OCI-LY7 (cell line): Measurements from ENCODE around the gene YARS1. TPM values are rescaled to one million over a fixed set of nuclear protein-coding genes. Genes with fewer than 3 reads are reported as not detected.
A peak's percentile ranks its signal among the peaks of the same experiment; 100 is the strongest.

Experiments
- BruUV-seq: library from RNA; stranded (reverse); fragments of 400-500 nt; replicated peaks from 2 replicates; lab custom pipeline; 2021; lab: Mats Ljungman, UMichigan
- CTCF ChIA-PET: fragments of 300-600 bp; sonication (Branson Sonifier 250); formaldehyde crosslinking; loops from one replicate; lab custom pipeline; 2022; ENCODE audit warnings: antibody characterized with exemption; ENCODE audit not compliant: unreplicated experiment; lab: Charles Lee
- POLR2A ChIA-PET: fragments of 300-600 bp; sonication (Branson Sonifier 250); formaldehyde crosslinking; loops from one replicate; lab custom pipeline; 2022; ENCODE audit warnings: antibody characterized with exemption; lab: Charles Lee
- DNase-seq: peaks from one replicate; pipeline ENCODE4 v3.0.0-alpha.2; 2015; ENCODE audit warnings: low spot score
- H2AFZ ChIP-seq: fragments of 200-600 bp; sonication (generic), shearing (Covaris generic); 2 replicates; pipeline ENCODE4 v1.6.1; 2014; ENCODE audit warnings: mild to moderate bottlenecking, antibody characterized with exemption, low read length, moderate library complexity
- H3K27ac ChIP-seq: fragments of 200-600 bp; sonication (generic); 2 replicates; pipeline ENCODE4 v1.5.1; 2014; ENCODE audit warnings: mixed run types, low read depth, mild to moderate bottlenecking, moderate library complexity, low read length, inconsistent platforms; ENCODE audit not compliant: poor library complexity, severe bottlenecking
- H3K36me3 ChIP-seq: fragments of 200-600 bp; sonication (generic); 2 replicates; pipeline ENCODE4 v1.6.1; 2014; ENCODE audit warnings: mild to moderate bottlenecking, antibody characterized with exemption, low read length, moderate library complexity, mixed read lengths; ENCODE audit not compliant: insufficient read depth
- H3K4me1 ChIP-seq: fragments of 200-600 bp; sonication (generic); 2 replicates; pipeline ENCODE4 v1.5.1; 2014; ENCODE audit warnings: mild to moderate bottlenecking, low read length; ENCODE audit not compliant: insufficient read depth, poor library complexity, severe bottlenecking
- H3K4me2 ChIP-seq: fragments of 200-600 bp; sonication (generic); 2 replicates; pipeline ENCODE4 v1.6.1; 2014; ENCODE audit warnings: mild to moderate bottlenecking, low read length
- H3K4me3 ChIP-seq: fragments of 200-600 bp; sonication (generic); 2 replicates; pipeline ENCODE4 v1.5.1; 2014; ENCODE audit warnings: mild to moderate bottlenecking, low read depth, low read length; ENCODE audit not compliant: poor library complexity, severe bottlenecking
- H3K79me2 ChIP-seq: fragments of 200-600 bp; sonication (generic); 2 replicates; pipeline ENCODE4 v1.6.1; 2016; ENCODE audit warnings: low read depth, mild to moderate bottlenecking, low read length, moderate library complexity, mixed read lengths; ENCODE audit not compliant: insufficient read depth
- H3K9me2 ChIP-seq: fragments of 200-600 bp; sonication (generic); 2 replicates; pipeline ENCODE4 v1.6.1; 2016; ENCODE audit warnings: mild to moderate bottlenecking, low read length, mixed read lengths; ENCODE audit not compliant: insufficient read depth
- H3K9me3 ChIP-seq: fragments of 200-600 bp; sonication (generic); 2 replicates; pipeline ENCODE4 v1.6.1; 2014; ENCODE audit warnings: mild to moderate bottlenecking, mixed run types, low read length, mixed read lengths
- H4K20me1 ChIP-seq: fragments of 200-600 bp; sonication (generic); 2 replicates; pipeline ENCODE4 v1.6.1; 2014; ENCODE audit warnings: mild to moderate bottlenecking, antibody characterized with exemption, low read length, moderate library complexity, mixed read lengths; ENCODE audit not compliant: insufficient read depth
- EZH2phosphoT487 ChIP-seq: fragments of 200-600 bp; sonication (generic); IDR thresholded peaks from 2 replicates; pipeline ENCODE4 v1.6.1; 2018; ENCODE audit warnings: low read depth, borderline replicate concordance, mild to moderate bottlenecking, mixed run types, antibody characterized with exemption, low read length, moderate library complexity, mixed read lengths
- intact Hi-C: fragments of 100-400 bp; cut with micrococcal nuclease; formaldehyde crosslinking; loops from one replicate; pipeline ENCODE4 v1.10.0; 2022; ENCODE audit not compliant: unreplicated experiment
- total RNA-seq, 2 experiments: library from RNA; depleted of rRNA in 1 of 2; stranded (reverse); fragments of >200 nt in 1 of 2; shearing (Covaris generic) in 1 of 2; gene quantifications; 2 replicates each; pipeline ENCODE4 v1.2.3, GENCODE V29; 2014 to 2022
- TF ChIP-seq, protein P1 (sequence below): fragments of 200-600 bp; sonication (generic); conservative IDR thresholded peaks from 2 replicates; pipeline ENCODE4 v1.5.1; 2014; ENCODE audit warnings: mild to moderate bottlenecking, antibody characterized with exemption, low read length, moderate library complexity, mixed read lengths

YARS1 gene
- total RNA-seq, 2 experiments from 2014 or later: 276 to 321 TPM

DNA sequence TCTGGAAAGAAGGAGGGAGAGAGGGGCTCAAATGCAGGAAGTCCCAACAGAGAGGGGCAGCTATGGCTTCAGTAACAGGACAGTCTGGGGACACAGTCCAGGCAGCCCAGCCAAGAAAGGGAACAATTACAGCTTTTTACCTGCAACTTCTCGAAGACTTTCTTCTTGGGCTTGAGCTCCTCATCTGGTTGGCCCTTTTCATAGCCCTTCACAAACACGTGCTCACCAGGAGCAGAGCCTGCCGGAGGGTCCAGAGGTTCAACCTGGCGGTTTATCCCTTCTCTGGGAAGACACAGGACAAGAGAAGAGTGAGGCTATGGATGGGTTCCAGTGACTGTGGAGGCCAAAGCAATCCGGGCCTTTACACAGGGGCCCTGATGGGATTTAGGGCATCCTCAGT, 37.9 kb downstream of the YARS1 start:
- Histone ChIP-seq H3K79me2 (no peaks in the 10 kb centered on the region), H3K4me3 (no peak overlapping the region), H3K4me1 (no peaks in the 10 kb centered on the region), H4K20me1 (no peaks in the 10 kb centered on the region), H3K9me2 (no peaks in the 10 kb centered on the region), H2AFZ (no peak overlapping the region), H3K27ac (no peak overlapping the region), H3K36me3 (peaks cover 95% of the 10 kb centered on the region), H3K9me3 (no peaks in the 10 kb centered on the region), H3K4me2 (no peak overlapping the region)
- intact Hi-C loops: no loop called here
- no TSS peak for BruUV-seq
- ChIA-PET POLR2A (no interaction called here), CTCF (no interaction called here)
- no peak for DNase-seq
- TF ChIP-seq, protein P1, sequence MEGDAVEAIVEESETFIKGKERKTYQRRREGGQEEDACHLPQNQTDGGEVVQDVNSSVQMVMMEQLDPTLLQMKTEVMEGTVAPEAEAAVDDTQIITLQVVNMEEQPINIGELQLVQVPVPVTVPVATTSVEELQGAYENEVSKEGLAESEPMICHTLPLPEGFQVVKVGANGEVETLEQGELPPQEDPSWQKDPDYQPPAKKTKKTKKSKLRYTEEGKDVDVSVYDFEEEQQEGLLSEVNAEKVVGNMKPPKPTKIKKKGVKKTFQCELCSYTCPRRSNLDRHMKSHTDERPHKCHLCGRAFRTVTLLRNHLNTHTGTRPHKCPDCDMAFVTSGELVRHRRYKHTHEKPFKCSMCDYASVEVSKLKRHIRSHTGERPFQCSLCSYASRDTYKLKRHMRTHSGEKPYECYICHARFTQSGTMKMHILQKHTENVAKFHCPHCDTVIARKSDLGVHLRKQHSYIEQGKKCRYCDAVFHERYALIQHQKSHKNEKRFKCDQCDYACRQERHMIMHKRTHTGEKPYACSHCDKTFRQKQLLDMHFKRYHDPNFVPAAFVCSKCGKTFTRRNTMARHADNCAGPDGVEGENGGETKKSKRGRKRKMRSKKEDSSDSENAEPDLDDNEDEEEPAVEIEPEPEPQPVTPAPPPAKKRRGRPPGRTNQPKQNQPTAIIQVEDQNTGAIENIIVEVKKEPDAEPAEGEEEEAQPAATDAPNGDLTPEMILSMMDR: no peak
- no peak for TF ChIP-seq EZH2phosphoT487

DNA sequence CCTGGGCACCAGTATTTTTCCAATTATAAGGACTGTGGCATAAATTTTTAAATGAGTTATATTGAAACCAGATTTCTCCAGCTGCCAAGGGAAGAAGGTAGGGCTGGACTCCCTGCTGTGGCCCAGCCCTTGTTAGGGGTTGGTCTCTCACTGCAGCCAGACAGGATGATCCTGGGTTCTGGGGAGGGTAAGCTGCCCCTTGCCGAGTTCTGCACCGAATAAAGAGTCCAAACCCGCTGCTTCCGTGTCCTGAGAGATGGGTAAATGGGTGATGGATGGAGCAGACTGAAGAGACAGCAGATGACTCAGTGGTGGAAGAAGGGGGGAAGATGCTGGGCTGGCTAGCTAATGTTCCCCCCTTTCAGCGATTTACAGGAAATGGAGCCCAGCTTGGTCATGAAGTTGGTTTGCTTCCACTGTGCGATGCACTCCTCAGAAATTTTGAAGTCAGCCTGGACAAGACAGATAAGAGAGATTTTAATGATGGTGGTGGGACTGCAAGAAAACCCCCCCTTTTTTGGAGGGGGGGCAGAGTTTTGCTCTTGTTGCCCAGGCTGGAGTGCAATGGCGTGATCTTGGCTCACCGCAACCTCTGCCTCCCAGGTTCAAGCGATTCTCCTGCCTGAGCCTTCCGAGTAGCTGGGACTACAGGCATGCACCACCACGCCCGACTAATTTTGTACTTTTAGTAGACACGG, 41.4 kb downstream of the YARS1 start:
- H3K36me3 ChIP-seq: peaks cover 79% of the 10 kb centered on the region
- no peaks in the 10 kb centered on the region for H3K9me2 ChIP-seq
- no peak overlapping the region for H3K4me2 ChIP-seq
- H3K4me1 ChIP-seq: no peaks in the 10 kb centered on the region
- ChIA-PET CTCF (no interaction called here), POLR2A (interaction anchor here (0.7 to 1.5 kb wide), 2 partner anchors 18 to 169 kb away, joined by 4 to 5 read pairs; no protein-coding TSS in a partner anchor)
- no peak for DNase-seq
- no peaks in the 10 kb centered on the region for H4K20me1 ChIP-seq
- no peak overlapping the region for H2AFZ ChIP-seq
- BruUV-seq: no TSS peak
- intact Hi-C loops: no loop called here
- H3K4me3 ChIP-seq: no peak overlapping the region
- no peak for TF ChIP-seq EZH2phosphoT487
- TF ChIP-seq, protein P1: no peak
- H3K27ac ChIP-seq: no peak overlapping the region
- no peaks in the 10 kb centered on the region for H3K79me2 ChIP-seq
- no peaks in the 10 kb centered on the region for H3K9me3 ChIP-seq

DNA sequence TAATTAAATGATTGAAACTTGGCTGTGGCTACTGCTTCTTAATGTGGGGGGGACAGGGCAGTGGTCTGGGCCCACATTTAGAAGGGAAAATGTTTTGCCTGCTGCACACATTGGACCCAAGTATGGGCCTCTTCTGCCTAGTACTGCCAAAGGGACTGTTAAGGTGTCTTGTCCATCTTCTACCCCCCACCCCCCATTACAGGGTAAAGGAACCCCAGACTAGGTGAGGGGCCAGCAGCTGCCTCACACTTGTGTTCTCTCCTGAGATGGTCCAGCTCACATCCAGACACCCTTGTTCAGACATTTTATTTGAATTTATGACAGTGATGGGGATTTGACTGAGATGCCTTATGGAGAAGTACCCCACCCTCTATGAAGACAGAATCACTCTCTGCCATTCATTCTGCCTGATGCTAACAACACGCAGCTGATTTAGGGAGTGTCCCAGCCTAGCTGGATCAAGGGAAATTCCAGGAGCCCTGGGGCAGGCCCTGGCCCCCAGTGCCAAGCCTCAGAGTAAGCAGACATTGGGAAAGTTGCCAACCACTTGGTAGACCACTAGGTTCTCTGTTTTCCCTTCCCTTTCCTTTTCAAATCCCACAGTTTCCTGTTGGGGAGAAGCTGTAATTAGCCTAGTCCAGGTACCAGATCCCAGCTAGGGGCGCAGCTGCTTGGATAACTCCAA, 42.1 kb downstream of the YARS1 start:
- no peaks in the 10 kb centered on the region for H3K9me2 ChIP-seq
- intact Hi-C loops: loop anchor here (5.0 kb wide), 1 partner anchor 328 kb away; no protein-coding TSS in a partner anchor
- TF ChIP-seq EZH2phosphoT487: no peak
- TF ChIP-seq, protein P1: no peak
- no peaks in the 10 kb centered on the region for H3K9me3 ChIP-seq
- BruUV-seq: TSS peak; percentile 89
- DNase-seq: no peak
- no peaks in the 10 kb centered on the region for H4K20me1 ChIP-seq
- peaks cover 72% of the 10 kb centered on the region for H3K36me3 ChIP-seq
- no peak overlapping the region for H2AFZ ChIP-seq
- no peak overlapping the region for H3K27ac ChIP-seq
- H3K79me2 ChIP-seq: no peaks in the 10 kb centered on the region
- H3K4me3 ChIP-seq: no peak overlapping the region
- ChIA-PET CTCF (no interaction called here), POLR2A (interaction anchor here (0.7 to 1.5 kb wide), 2 partner anchors 19 to 168 kb away, joined by 4 to 5 read pairs; no protein-coding TSS in a partner anchor)
- no peak overlapping the region for H3K4me2 ChIP-seq
- H3K4me1 ChIP-seq: no peaks in the 10 kb centered on the region
